Prostate gland (tissue), 2 donors: ENCODE data around the gene TTBK2.

ENCODE experiments used
- CTCF ChIP-seq, 4 experiments: fragments of 200-600 bp in 2 of 4; fragments of 450-650 bp in 2 of 4; sonication (generic) in 2 of 4; IDR thresholded peaks; 1 replicate in 3 of 4; 2 replicates in 1 of 4; pipeline ENCODE4 v1.5.1; 2016 to 2019; ENCODE audit warnings: antibody characterized with exemption in 4 of 4, mild to moderate bottlenecking in 2 of 4, moderate library complexity in 2 of 4
- POLR2AphosphoS5 ChIP-seq: sonication (generic); formaldehyde crosslinking; IDR thresholded peaks from one replicate; pipeline ENCODE4 v1.6.1; 2017; ENCODE audit warnings: antibody characterized with exemption

GRCh38 chr15:42788725-42789124 is 131.9 kb downstream of the TTBK2 start:
- TF ChIP-seq CTCF (IDR thresholded peaks at IDR 0.05) (no peak), POLR2AphosphoS5 (no peak)
